Stimulated activated naive CD4-positive, alpha-beta T cell (primary cell): ENCODE measurements around the gene RGS9BP.
A peak's percentile ranks its signal among the peaks of the same experiment; 100 is the strongest.
"Not testable (repeated sequence)": the region's sequence is repeated elsewhere in the genome, so short reads cannot be mapped to it uniquely, and the experiment has no call there.

Experiments used
- DNase-seq, 6 experiments: peaks; one replicate each; lab custom pipeline; 2025; lab: John Stamatoyannopoulos, UW

The RGS9BP gene

GRCh38 chr19:32695506-32695905 lies 19.9 kb downstream of the RGS9BP start:
- DNase-seq = not testable (repeated sequence)

- not testable (repeated sequence) for DNase-seq
These were observed 21.1 kb downstream of the RGS9BP start for GRCh38 chr19:32696771-32697170.

DNA sequence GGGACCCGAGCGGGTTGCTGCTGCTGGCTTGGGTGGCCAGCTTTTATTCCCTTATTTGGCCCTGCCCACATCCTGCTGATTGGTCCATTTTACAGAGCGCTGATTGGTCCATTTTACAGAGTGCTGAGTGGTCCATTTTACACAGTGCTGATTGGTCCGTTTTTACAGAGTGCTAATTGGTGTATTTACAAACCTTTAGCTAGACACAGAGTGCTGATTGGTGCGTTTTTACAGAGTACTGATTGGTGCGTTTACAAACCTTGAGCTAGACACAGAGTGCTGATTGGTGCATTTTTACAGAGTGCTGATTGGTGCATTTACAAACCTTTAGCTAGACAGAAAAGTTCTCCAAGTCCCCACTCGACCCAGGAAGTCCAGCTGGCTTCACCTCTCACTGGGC lies 24.5 kb downstream of the RGS9BP start:
- peak in 1 of 6 experiments; percentile 6 for DNase-seq

GRCh38 chr19:32702010-32702409 lies 26.4 kb downstream of the RGS9BP start:
- DNase-seq = no peak

GRCh38 chr19:32704006-32704405 lies 28.4 kb downstream of the RGS9BP start:
- not testable (repeated sequence) for DNase-seq

GRCh38 chr19:32708457-32708856 lies 32.8 kb downstream of the RGS9BP start:
- DNase-seq = no peak

DNA sequence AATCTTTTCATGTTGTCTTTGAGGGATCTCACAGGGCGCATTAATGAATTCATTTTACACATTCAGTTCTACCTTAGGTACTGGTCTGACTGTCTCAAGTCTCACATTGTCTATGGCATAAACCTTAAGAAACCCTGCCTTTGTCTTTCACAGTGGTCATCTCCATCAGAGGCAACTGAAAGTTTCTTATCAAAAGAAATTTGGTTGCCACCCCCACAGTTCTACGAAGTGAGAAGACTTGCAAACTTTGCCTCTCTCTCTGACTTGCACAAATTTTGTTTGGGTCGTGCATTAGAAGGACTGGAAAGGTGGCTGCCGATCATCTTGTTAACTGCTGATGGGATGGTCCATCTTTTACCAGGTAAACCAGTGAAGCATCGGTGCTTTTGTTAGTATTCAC lies 33.4 kb downstream of the RGS9BP start:
- no peak for DNase-seq

DNA sequence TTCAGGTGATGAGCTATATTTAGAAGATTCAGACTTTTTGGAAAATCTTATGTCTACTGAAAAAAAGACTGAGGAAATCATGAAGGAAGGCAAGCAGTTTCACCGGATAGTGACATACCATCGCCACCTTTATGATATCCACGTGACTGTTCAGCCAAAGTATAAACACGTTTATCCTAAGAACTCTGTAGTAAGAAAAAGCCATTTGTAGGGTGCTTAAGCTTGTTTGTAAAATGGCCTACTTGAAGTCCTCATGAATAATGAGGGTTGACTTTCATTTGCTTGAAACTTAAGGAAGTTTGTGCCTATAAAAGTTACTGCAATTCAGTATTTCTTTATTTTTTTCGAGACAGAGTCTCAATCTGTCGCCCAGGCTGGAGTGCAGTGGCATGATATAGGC lies 36.1 kb downstream of the RGS9BP start:
- no peak for DNase-seq

- not testable (repeated sequence) for DNase-seq
These were observed 40.6 kb downstream of the RGS9BP start for GRCh38 chr19:32716203-32716602.

- DNase-seq = no peak
These were observed 41.8 kb downstream of the RGS9BP start for GRCh38 chr19:32717496-32717895.

DNA sequence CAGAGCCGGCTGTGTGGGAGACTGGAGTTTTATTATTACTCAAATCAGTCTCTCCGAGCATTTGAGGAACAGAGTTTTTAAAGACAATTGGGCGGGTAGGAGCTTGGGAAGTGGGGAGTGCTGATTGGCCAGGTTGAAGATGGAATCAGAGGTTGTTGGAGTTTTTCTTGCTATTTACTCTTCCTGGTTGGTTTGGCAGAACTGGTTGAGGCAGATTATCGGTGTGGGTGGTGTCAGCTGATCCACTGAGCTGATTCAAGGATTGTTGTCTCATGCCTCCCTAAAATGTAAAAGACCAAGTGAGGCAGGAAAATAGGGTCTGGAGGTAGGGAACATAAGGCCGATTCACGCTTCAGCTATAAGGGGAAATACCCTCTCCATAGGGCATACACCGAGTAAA lies 42.6 kb downstream of the RGS9BP start:
- no peak for DNase-seq

GRCh38 chr19:32719611-32720059 lies 44.0 kb downstream of the RGS9BP start, which contains the start of gene TDRD12:
Gene TDRD12, plus strand, starts transcription at chr19:32719767. Its CDS starts 306 bp downstream, at chr19:32720073.
- no peak for DNase-seq

DNA sequence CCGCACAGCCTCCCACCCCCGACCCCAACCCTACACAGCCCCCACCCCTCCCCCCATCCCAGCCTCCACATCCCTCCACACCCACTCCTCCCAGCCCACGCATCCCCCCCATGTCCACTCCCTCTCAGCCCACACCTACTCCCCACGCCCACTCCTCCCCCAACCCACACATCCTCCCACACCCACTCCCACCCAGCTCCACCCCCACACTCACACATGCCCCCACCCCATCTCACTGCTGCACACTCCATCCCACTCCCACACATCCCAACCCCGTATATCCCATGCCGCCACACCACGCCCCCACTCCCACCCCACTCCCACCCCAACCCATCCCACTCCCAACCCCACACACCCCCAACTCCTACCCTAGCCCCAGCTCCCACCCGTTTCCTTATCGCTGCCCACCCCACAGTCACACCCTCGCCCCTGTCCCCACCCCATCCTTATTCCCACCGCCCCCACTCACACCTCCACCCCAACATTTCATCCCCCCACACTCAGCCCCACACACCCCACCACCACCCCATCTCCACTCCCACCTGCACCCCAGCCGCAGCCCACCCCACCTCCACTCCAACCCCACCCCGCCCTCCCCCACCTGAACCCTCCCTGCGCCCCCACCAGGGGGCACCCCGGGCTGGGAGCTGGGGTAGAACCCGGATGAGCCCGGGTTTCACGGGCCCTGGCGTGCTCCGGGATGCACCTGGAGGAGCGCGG lies 44.7 kb downstream of the RGS9BP start:
- no peak for DNase-seq

GRCh38 chr19:32720936-32721250 lies 45.2 kb downstream of the RGS9BP start:
- no peak for DNase-seq
